Stomach (tissue), 9 donors: Measurements from ENCODE around the gene UMOD. TPM values are rescaled to one million over a fixed set of nuclear protein-coding genes. Genes with fewer than 3 reads are reported as not detected.

Experiments used
- DNase-seq, 2 donors: peaks; one replicate each; pipeline versions ENCODE4 v3.0.0 to v3.0.0-alpha.2; 2013 to 2019
- H3K27ac ChIP-seq, 5 donors: fragments of 200-600 bp in 4 of 5; sonication (generic) in 4 of 5; one replicate each; pipeline ENCODE4 v1.5.1; 2013 to 2019; ENCODE audit warnings: mild to moderate bottlenecking in 1 of 5, moderate library complexity in 1 of 5
- H3K27me3 ChIP-seq, 3 donors: fragments of 200-600 bp; sonication (generic); one replicate each; pipeline ENCODE4 v1.5.1; 2017 to 2019; ENCODE audit warnings: mixed run types in 1 of 3
- H3K36me3 ChIP-seq, 4 donors: fragments of 200-600 bp; sonication (generic); 1 replicate in 3 of 4; 2 replicates in 1 of 4; pipeline ENCODE4 v1.5.1; 2016 to 2019
- H3K4me1 ChIP-seq, 4 donors: fragments of 200-600 bp; sonication (generic); one replicate each; pipeline ENCODE4 v1.5.1; 2016 to 2019
- H3K4me3 ChIP-seq, 4 donors: fragments of 200-600 bp; sonication (generic) in 3 of 4; one replicate each; pipeline ENCODE4 v1.5.1; 2016 to 2019; ENCODE audit warnings: mild to moderate bottlenecking in 1 of 4
- H3K9me3 ChIP-seq, 4 donors: fragments of 200-600 bp; sonication (generic); one replicate each; pipeline ENCODE4 v1.5.1; 2016 to 2019
- CTCF ChIP-seq, 7 experiments: fragments of 450-650 bp in 4 of 7; fragments of 200-600 bp in 3 of 7; sonication (generic) in 3 of 7; IDR thresholded peaks; one replicate each; pipeline ENCODE4 v1.5.1; 2016 to 2019; ENCODE audit warnings: antibody characterized with exemption in 7 of 7, control low read depth in 2 of 7, mild to moderate bottlenecking in 1 of 7
- EP300 ChIP-seq: sonication (generic); formaldehyde crosslinking; IDR thresholded peaks from one replicate; pipeline ENCODE4 v1.6.1; 2017; ENCODE audit warnings: antibody characterized with exemption
- POLR2A ChIP-seq, 4 donors: fragments of 450-650 bp; IDR thresholded peaks; one replicate each; pipeline ENCODE4 v1.6.1; 2016; ENCODE audit warnings: antibody characterized with exemption in 4 of 4, control low read depth in 2 of 4, mild to moderate bottlenecking in 1 of 4, moderate library complexity in 1 of 4
- POLR2AphosphoS5 ChIP-seq, 3 donors: sonication (generic); formaldehyde crosslinking; IDR thresholded peaks; one replicate each; pipeline ENCODE4 v1.6.1; 2016; ENCODE audit warnings: antibody characterized with exemption in 3 of 3
- WGBS, 5 donors: extraction: QIAGEN DNeasy Blood & Tissue Kit in 3 of 5; methylation state at CpG; one replicate each; pipeline versions ENCODE4 v1.1.5 to v1.1.7; 2013 to 2018; 5-methylcytosine and 5-hydroxymethylcytosine counted together
- intact Hi-C: fragments of 100-400 bp; cut with DNase I; formaldehyde crosslinking; loops from one replicate; pipeline ENCODE4 v1.15.1; 2023; ENCODE audit warnings: low total_unique reads
- polyA plus RNA-seq, 3 donors: library from polyadenylated mRNA; stranded (reverse); fragments of 200-250 nt; gene quantifications; one replicate each; pipeline ENCODE4 v1.2.3, GENCODE V29; 2013
- total RNA-seq, 5 donors: library from RNA; depleted of rRNA; stranded (reverse); fragments of >200 nt; gene quantifications; one replicate each; pipeline versions ENCODE4 v1.1.0 to v1.2.3, GENCODE V29; 2014 to 2016
- donor health status: healthy with polysubstance abuse.
- donor health status: Bipolar disorder and iron deficiency.
- donor health status: healthy.

Gene UMOD
- total and polyA plus RNA-seq, 8 donors: 0.25 to 3.0 (median 0.53) TPM; not detected in 3

- peak overlapping the region; percentile 15 to 34 (median 21) for H3K4me3 ChIP-seq
- no peaks in the 10 kb centered on the region for H3K27me3 ChIP-seq
- no peak for DNase-seq
- 70 to 83% (median 75%) methylated on average over 3 of the region's 3 CpGs for WGBS, 5 donors
- H3K4me1 ChIP-seq: peaks cover 7 to 23% (median 12%) of the 10 kb centered on the region in 4 donors
- peak overlapping the region; percentile 20 to 77 (median 72) for H3K27ac ChIP-seq
- intact Hi-C loops: no loop called here
- no peak for TF ChIP-seq CTCF (IDR thresholded peaks at IDR 0.05)
- no peak for TF ChIP-seq EP300
- no peak for TF ChIP-seq POLR2A (IDR thresholded peaks at IDR 0.05)
- no peak for TF ChIP-seq POLR2AphosphoS5 (IDR thresholded peaks at IDR 0.05)
- H3K36me3 ChIP-seq: no peaks in the 10 kb centered on the region
- H3K9me3 ChIP-seq: no peaks in the 10 kb centered on the region
Observed at GRCh38 chr16:20398603-20399002, 46.1 kb upstream of the UMOD start.

GRCh38 chr16:20397468-20398074 is 45.1 kb upstream of the UMOD start:
- H3K4me1 ChIP-seq: peaks cover 12 to 28% (median 14%) of the 10 kb centered on the region in 4 donors
- no peaks in the 10 kb centered on the region for H3K36me3 ChIP-seq
- DNase-seq: peak in 1 of 2 donors; percentile 36
- H3K27ac ChIP-seq: peak overlapping the region; percentile 20 to 77 (median 72)
- peak overlapping the region; percentile 14 to 34 (median 20) for H3K4me3 ChIP-seq
- intact Hi-C loops: no loop called here
- TF ChIP-seq POLR2A (IDR thresholded peaks at IDR 0.05): no peak
- TF ChIP-seq EP300: no peak
- TF ChIP-seq POLR2AphosphoS5 (IDR thresholded peaks at IDR 0.05): no peak
- TF ChIP-seq CTCF (IDR thresholded peaks at IDR 0.05): no peak
- no peaks in the 10 kb centered on the region for H3K27me3 ChIP-seq
- no peaks in the 10 kb centered on the region for H3K9me3 ChIP-seq
- WGBS, 5 donors: 33 to 58% (median 46%) methylated on average over 7 of the region's 7 CpGs

GRCh38 chr16:20396846-20397467 is 44.4 kb upstream of the UMOD start:
- WGBS, 5 donors: 94 to 99% (median 97%) methylated on average over 7 of the region's 7 CpGs
- Histone ChIP-seq H3K27me3 (no peaks in the 10 kb centered on the region), H3K9me3 (no peaks in the 10 kb centered on the region), H3K4me3 (peak overlapping the region; percentile 14 to 34 (median 20)), H3K36me3 (no peaks in the 10 kb centered on the region), H3K27ac (peak overlapping the region; percentile 20 to 77 (median 72)), H3K4me1 (peaks cover 12 to 25% (median 14%) of the 10 kb centered on the region in 4 donors)
- intact Hi-C loops: no loop called here
- TF ChIP-seq POLR2A (IDR thresholded peaks at IDR 0.05) (no peak), POLR2AphosphoS5 (IDR thresholded peaks at IDR 0.05) (no peak), CTCF (IDR thresholded peaks at IDR 0.05) (no peak), EP300 (no peak)
- no peak for DNase-seq

GRCh38 chr16:20395946-20396345 is 43.4 kb upstream of the UMOD start:
- intact Hi-C loops: no loop called here

More at GRCh38 chr16:20395946-20396345, 43.4 kb upstream of the UMOD start:
- no peaks in the 10 kb centered on the region for H3K27me3 ChIP-seq
- TF ChIP-seq EP300 (no peak), POLR2A (IDR thresholded peaks at IDR 0.05) (no peak), POLR2AphosphoS5 (IDR thresholded peaks at IDR 0.05) (no peak), CTCF (IDR thresholded peaks at IDR 0.05) (no peak)
- no peaks in the 10 kb centered on the region for H3K9me3 ChIP-seq
- no peaks in the 10 kb centered on the region for H3K36me3 ChIP-seq
- DNase-seq: no peak
- H3K27ac ChIP-seq: peak overlapping the region in 1 of 5 donors; percentile 9
- H3K4me3 ChIP-seq: peak overlapping the region in 1 of 4 donors; percentile 34
- peaks cover 12 to 18% (median 12%) of the 10 kb centered on the region in 4 donors for H3K4me1 ChIP-seq
- 63 to 95% (median 91%) methylated on average over 2 of the region's 2 CpGs for WGBS, 5 donors
